Measurements from ENCODE around the gene MTRR. TPM values are rescaled to one million over a fixed set of nuclear protein-coding genes. Genes with fewer than 3 reads are reported as not detected.

The MTRR gene
- total RNA-seq (2021) = 71.5 and 72.6 TPM in 2 replicates
- percentile 91 among the genes with signal in this experiment for Bru-seq, nascent RNA
- BruChase-seq, experiment 1, labeled RNA remaining after a 2-hour chase = percentile 91 among the genes with signal in this experiment
- BruChase-seq, experiment 2, labeled RNA remaining after a 6-hour chase = percentile 89 among the genes with signal in this experiment
- long read RNA-seq, transcript MTRR-202 (15 exons, 3,215 nt) = major isoform, 31 of 123 reads
- long read RNA-seq, transcript MTRR-201 (15 exons, 3,274 nt) = minor isoform, 5 of 123 reads
- long read RNA-seq, partial matches to known transcripts = 12 of 123 reads
- long read RNA-seq, other reads (novel, unspliced or antisense) = 70 of 123 reads

- TF ChIP-seq EZH2 (IDR thresholded peaks at IDR 0.05; ENCODE audit: low read depth) = no peak
- TF ChIP-seq CTCF (conservative IDR thresholded peaks at IDR 0.05) = no peak
- Histone ChIP-seq H3K4me1 (replicated peaks; ENCODE audit: insufficient read depth) (peaks cover 15% of the 10 kb centered on the region), H3K36me3 (ENCODE audit: low read depth) (peaks cover 6% of the 10 kb centered on the region; the same call in 1 of the 2 replicates), H3K27me3 (ENCODE audit: insufficient read depth, low read depth) (no peaks in the 10 kb centered on the region), H3K4me3 (peak within 1 kb of the TSS; percentile 100), H3K27ac (peak within 1 kb of the TSS; percentile 48), H3K9me2 (ENCODE audit: insufficient read depth) (no peaks in the 10 kb centered on the region), H2AFZ (peak within 1 kb of the TSS; percentile 99), H3K79me2 (ENCODE audit: low read depth) (peaks cover 75% of the 10 kb centered on the region), H3K4me2 (peak within 1 kb of the TSS; percentile 95), H3F3A (ENCODE audit: insufficient read depth, low read depth) (no peaks in the 10 kb centered on the region), H3K9me3 (ENCODE audit: insufficient read depth, low read depth) (no peaks in the 10 kb centered on the region), H4K20me1 (ENCODE audit: insufficient read depth) (peaks cover 33% of the 10 kb centered on the region)
- intact Hi-C loops (cut with micrococcal nuclease; ENCODE audit: unreplicated experiment) = loop anchor here (1.0 to 10.0 kb wide), 2 partner anchors 588 to 1234 kb away; partner anchors contain the start of genes NSUN2 and SRD5A1
- no TSS peak for BruUV-seq (replicated peaks)
- peak; percentile 90 to 97 for DNase-seq
- POLR2A ChIA-PET (ENCODE audit: unreplicated experiment) = interaction anchor here (0.5 to 1.0 kb wide), 9 partner anchors 11 to 1535 kb away, joined by 3 to 9 read pairs (median 4); partner anchors contain the start of genes NSUN2, SRD5A1 and TENT4A
- CTCF ChIA-PET = no interaction called here
Observed at GRCh38 chr5:7868773-7869473, at the start of gene MTRR, which contains the start of gene FASTKD3. MTRR (plus strand) TSS chr5:7869148; CDS start chr5:7870795, 1,647 bp downstream. FASTKD3 (minus strand) TSS chr5:7869031; CDS start chr5:7868083, 948 bp downstream.

DNA sequence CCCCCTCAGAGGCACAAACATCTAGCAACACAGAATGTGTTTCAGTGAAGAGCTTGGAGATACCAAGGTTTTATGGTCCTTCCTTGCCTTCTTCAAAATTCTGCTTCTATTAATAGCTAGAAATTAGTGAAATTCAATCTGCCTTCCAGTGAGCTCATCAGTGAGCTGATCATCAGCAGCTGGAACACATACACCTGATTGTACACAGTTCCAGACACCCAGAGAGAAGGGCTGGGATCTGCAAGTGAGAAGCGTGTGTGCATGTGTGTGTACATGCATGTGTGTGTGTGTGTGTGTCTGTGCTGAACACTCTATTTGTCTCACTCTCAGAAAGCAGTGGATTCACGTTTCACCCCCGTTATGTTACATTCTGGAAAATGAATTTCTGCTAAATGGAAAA is 46.5 kb upstream of the MTRR start:
- Histone ChIP-seq H2AFZ (no peak overlapping the region), H3K4me1 (replicated peaks; ENCODE audit: insufficient read depth) (no peaks in the 10 kb centered on the region), H3K27ac (no peak overlapping the region), H3K36me3 (ENCODE audit: low read depth) (no peaks in the 10 kb centered on the region), H3K4me2 (no peak overlapping the region), H3K27me3 (ENCODE audit: insufficient read depth, low read depth) (peaks cover 98% of the 10 kb centered on the region), H3K9me3 (ENCODE audit: insufficient read depth, low read depth) (no peaks in the 10 kb centered on the region), H4K20me1 (ENCODE audit: insufficient read depth) (no peaks in the 10 kb centered on the region), H3K79me2 (ENCODE audit: low read depth) (no peaks in the 10 kb centered on the region), H3F3A (ENCODE audit: insufficient read depth, low read depth) (no peaks in the 10 kb centered on the region), H3K4me3 (no peak overlapping the region), H3K9me2 (ENCODE audit: insufficient read depth) (no peaks in the 10 kb centered on the region)
- DNase-seq = no peak
- ChIA-PET CTCF (no interaction called here), POLR2A (ENCODE audit: unreplicated experiment) (no interaction called here)
- intact Hi-C loops (cut with micrococcal nuclease; ENCODE audit: unreplicated experiment) = no loop called here
- BruUV-seq (replicated peaks) = no TSS peak
- TF ChIP-seq EZH2 (IDR thresholded peaks at IDR 0.05; ENCODE audit: low read depth) = no peak
- TF ChIP-seq CTCF (conservative IDR thresholded peaks at IDR 0.05) = no peak

- no peaks in the 10 kb centered on the region for H3K4me1 ChIP-seq (replicated peaks; ENCODE audit: insufficient read depth)
- H3K9me3 ChIP-seq (ENCODE audit: insufficient read depth, low read depth) = no peaks in the 10 kb centered on the region
- no peak overlapping the region for H3K27ac ChIP-seq
- H3K79me2 ChIP-seq (ENCODE audit: low read depth) = no peaks in the 10 kb centered on the region
- TF ChIP-seq CTCF (conservative IDR thresholded peaks at IDR 0.05) (no peak), EZH2 (IDR thresholded peaks at IDR 0.05; ENCODE audit: low read depth) (no peak)
- H3K4me3 ChIP-seq = no peak overlapping the region
- H3K36me3 ChIP-seq (ENCODE audit: low read depth) = no peaks in the 10 kb centered on the region
- peaks cover 99% of the 10 kb centered on the region for H3K27me3 ChIP-seq (ENCODE audit: insufficient read depth, low read depth)
- no peaks in the 10 kb centered on the region for H3F3A ChIP-seq (ENCODE audit: insufficient read depth, low read depth)
- ChIA-PET POLR2A (ENCODE audit: unreplicated experiment) (no interaction called here), CTCF (interaction anchor here (0.6 kb wide), 1 partner anchor 229 kb away, joined by 3 read pairs; no protein-coding TSS in a partner anchor)
- intact Hi-C loops (cut with micrococcal nuclease; ENCODE audit: unreplicated experiment) = no loop called here
- H4K20me1 ChIP-seq (ENCODE audit: insufficient read depth) = no peaks in the 10 kb centered on the region
- no TSS peak for BruUV-seq (replicated peaks)
- H2AFZ ChIP-seq = no peak overlapping the region
- no peaks in the 10 kb centered on the region for H3K9me2 ChIP-seq (ENCODE audit: insufficient read depth)
- no peak for DNase-seq
- no peak overlapping the region for H3K4me2 ChIP-seq
Observed at GRCh38 chr5:7823594-7823993, 45.4 kb upstream of the MTRR start.

Data from PC-9 (cell line).